Sigmoid colon (tissue), 7 donors: ENCODE results near the gene GPR17. TPM values are rescaled to one million over a fixed set of nuclear protein-coding genes. Genes with fewer than 3 reads are reported as not detected.

Source experiments
- DNase-seq: peaks from one replicate; pipeline ENCODE4 v3.0.0-alpha.2; 2019
- H3K27ac ChIP-seq, 4 donors: fragments of 200-600 bp; sonication (generic); one replicate each; pipeline ENCODE4 v1.5.1; 2016 to 2019; ENCODE audit warnings: mild to moderate bottlenecking in 1 of 4
- H3K27me3 ChIP-seq, 3 donors: fragments of 200-600 bp; sonication (generic); one replicate each; pipeline ENCODE4 v1.5.1; 2019; ENCODE audit warnings: mild to moderate bottlenecking in 1 of 3
- H3K36me3 ChIP-seq, 4 donors: fragments of 200-600 bp; sonication (generic); one replicate each; pipeline ENCODE4 v1.5.1; 2016 to 2019
- H3K4me1 ChIP-seq, 4 donors: fragments of 200-600 bp; sonication (generic); one replicate each; pipeline ENCODE4 v1.5.1; 2017 to 2019
- H3K4me3 ChIP-seq, 4 donors: fragments of 200-600 bp; sonication (generic); one replicate each; pipeline ENCODE4 v1.5.1; 2017 to 2019; ENCODE audit warnings: mild to moderate bottlenecking in 2 of 4, moderate library complexity in 1 of 4
- H3K9me3 ChIP-seq, 4 donors: fragments of 200-600 bp in 3 of 4; sonication (generic) in 3 of 4; one replicate each; pipeline versions ENCODE4 v1.5.1 to v1.6.1; 2013 to 2019
- EP300 ChIP-seq, 4 donors: sonication (generic); formaldehyde crosslinking; IDR thresholded peaks; one replicate each; pipeline ENCODE4 v1.6.1; 2017; ENCODE audit warnings: antibody characterized with exemption in 4 of 4
- POLR2A ChIP-seq, 2 donors: fragments of 450-650 bp; IDR thresholded peaks; one replicate each; pipeline ENCODE4 v1.6.1; 2016; ENCODE audit warnings: antibody characterized with exemption in 2 of 2, mild to moderate bottlenecking in 2 of 2, moderate library complexity in 2 of 2
- POLR2AphosphoS5 ChIP-seq, 4 donors: sonication (generic); formaldehyde crosslinking; IDR thresholded peaks; one replicate each; pipeline ENCODE4 v1.6.1; 2017; ENCODE audit warnings: antibody characterized with exemption in 4 of 4
- WGBS, 2 donors: extraction: QIAGEN DNeasy Blood & Tissue Kit; methylation state at CpG; one replicate each; pipeline ENCODE4 v1.1.7; 2013; 5-methylcytosine and 5-hydroxymethylcytosine counted together
- intact Hi-C: fragments of 100-400 bp; cut with DNase I; formaldehyde crosslinking; loops from one replicate; pipeline ENCODE4 v1.15.1; 2023
- polyA plus RNA-seq, 3 donors: library from polyadenylated mRNA; stranded (reverse); fragments of 200-250 nt; gene quantifications; one replicate each; pipeline ENCODE4 v1.2.3, GENCODE V29; 2013
- total RNA-seq, 4 donors: library from RNA; depleted of rRNA; stranded (reverse); fragments of >200 nt; gene quantifications; one replicate each; pipeline ENCODE4 v1.1.0, GENCODE V29; 2016
- TF ChIP-seq, protein P1 (sequence below), 4 experiments: fragments of 450-650 bp in 3 of 4; fragments of 200-600 bp in 1 of 4; IDR thresholded peaks; one replicate each; pipeline ENCODE4 v1.5.1; 2016 to 2019; ENCODE audit warnings: antibody characterized with exemption in 4 of 4, mild to moderate bottlenecking in 3 of 4, moderate library complexity in 2 of 4
- donor health status: healthy with polysubstance abuse.
- donor health status: Bipolar disorder and iron deficiency.
- donor health status: healthy.

The GPR17 gene
- total and polyA plus RNA-seq, 7 donors, result 0.36 to 1.4 (median 0.60) TPM; not detected in 2

DNA sequence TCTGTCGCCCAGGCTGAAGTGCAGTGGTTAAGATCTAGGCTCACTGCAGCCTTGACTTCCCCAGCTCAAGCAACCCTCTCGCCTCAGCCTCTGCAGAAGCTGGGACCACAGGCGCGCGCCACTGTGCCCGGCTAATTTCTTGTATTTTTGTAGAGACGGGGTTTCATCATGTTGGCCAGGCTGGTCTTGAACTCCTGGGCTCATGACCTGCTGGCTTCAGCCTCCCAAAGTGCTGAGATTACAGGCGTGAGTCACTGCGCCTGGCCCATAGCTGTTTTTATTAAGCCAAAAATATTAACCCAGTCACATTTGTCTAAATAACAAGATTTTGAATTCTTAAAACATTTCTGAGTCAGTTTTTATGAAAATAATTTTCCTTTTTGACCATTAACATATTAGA, 49.0 kb downstream of the GPR17 start:
- peaks cover 0 to 6% (median 0%) of the 10 kb centered on the region in 4 donors for H3K9me3 ChIP-seq
- H3K36me3 ChIP-seq, result no peaks in the 10 kb centered on the region
- H3K27ac ChIP-seq, result peak overlapping the region; percentile 59 to 83 (median 70)
- no peaks in the 10 kb centered on the region for H3K27me3 ChIP-seq
- H3K4me1 ChIP-seq, result peaks cover 0 to 13% (median 9%) of the 10 kb centered on the region in 4 donors
- 93 to 94% methylated on average over 9 of the region's 9 CpGs for WGBS, 2 donors
- TF ChIP-seq EP300 (IDR thresholded peaks at IDR 0.05), result no peak
- no peak for TF ChIP-seq POLR2AphosphoS5 (IDR thresholded peaks at IDR 0.05)
- no peak for TF ChIP-seq POLR2A (IDR thresholded peaks at IDR 0.05)
- intact Hi-C loops, result loop anchor here (5.0 kb wide), 1 partner anchor 48 kb away; the partner anchor contains the start of gene GPR17
- peak overlapping the region in 3 of 4 donors; percentile 37 to 53 (median 43) for H3K4me3 ChIP-seq
- DNase-seq, result no peak

DNA sequence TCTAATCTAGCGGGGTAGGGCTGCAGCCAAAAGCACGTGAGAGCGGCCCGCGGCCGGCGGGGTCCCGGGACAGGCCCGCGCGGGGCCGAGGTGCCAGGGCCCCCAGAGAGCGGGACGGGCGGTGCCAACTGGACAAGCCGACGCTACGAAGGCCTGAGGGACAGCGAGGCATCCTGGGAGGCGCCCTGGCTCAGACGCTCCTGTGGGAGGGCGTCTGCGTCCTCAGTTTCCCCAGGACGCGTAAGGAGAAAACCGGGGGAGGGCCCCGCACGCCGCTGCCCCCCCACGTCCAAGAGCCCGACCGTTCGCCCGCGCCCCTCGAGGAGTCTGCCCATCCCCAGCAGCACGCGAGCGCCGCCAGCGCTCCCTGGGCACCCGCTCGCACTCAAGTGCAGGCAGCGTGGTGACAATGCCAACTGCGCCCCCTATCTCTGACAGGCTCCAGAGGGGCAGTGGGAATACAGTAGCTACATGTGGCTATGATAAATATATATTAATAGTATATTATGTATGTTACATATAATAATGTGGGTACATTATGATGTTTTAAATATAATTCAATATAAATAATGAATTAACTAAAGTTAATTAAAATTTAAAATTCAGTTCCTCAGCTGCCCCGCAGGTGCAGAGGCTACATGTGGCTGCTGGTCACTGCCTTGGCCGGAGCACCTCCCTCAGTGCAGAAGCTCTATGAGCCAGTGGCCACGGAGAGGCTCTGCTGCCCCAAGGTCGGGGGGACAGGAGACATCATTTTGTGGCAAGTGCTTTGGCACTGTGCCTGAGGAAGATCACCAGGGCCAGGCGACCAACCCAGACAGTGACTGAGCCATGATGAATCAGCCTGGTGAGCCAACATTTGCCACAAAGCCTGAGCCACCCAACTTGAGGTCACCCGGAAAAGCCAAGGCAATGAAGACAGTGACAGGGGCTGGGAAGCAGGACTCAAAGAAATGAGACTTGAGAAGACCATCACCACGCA, 49.8 kb downstream of the GPR17 start:
- peaks cover 0 to 18% (median 12%) of the 10 kb centered on the region in 4 donors for H3K4me1 ChIP-seq
- peak overlapping the region; percentile 20 to 53 (median 40) for H3K4me3 ChIP-seq
- intact Hi-C loops, result loop anchor here (5.0 kb wide), 1 partner anchor 48 kb away; the partner anchor contains the start of gene GPR17
- TF ChIP-seq POLR2A (IDR thresholded peaks at IDR 0.05), result no peak
- TF ChIP-seq EP300 (IDR thresholded peaks at IDR 0.05), result no peak
- TF ChIP-seq POLR2AphosphoS5 (IDR thresholded peaks at IDR 0.05), result peak in 3 of 4 donors; percentile 32 to 51 (median 49)
- TF ChIP-seq, protein P1, sequence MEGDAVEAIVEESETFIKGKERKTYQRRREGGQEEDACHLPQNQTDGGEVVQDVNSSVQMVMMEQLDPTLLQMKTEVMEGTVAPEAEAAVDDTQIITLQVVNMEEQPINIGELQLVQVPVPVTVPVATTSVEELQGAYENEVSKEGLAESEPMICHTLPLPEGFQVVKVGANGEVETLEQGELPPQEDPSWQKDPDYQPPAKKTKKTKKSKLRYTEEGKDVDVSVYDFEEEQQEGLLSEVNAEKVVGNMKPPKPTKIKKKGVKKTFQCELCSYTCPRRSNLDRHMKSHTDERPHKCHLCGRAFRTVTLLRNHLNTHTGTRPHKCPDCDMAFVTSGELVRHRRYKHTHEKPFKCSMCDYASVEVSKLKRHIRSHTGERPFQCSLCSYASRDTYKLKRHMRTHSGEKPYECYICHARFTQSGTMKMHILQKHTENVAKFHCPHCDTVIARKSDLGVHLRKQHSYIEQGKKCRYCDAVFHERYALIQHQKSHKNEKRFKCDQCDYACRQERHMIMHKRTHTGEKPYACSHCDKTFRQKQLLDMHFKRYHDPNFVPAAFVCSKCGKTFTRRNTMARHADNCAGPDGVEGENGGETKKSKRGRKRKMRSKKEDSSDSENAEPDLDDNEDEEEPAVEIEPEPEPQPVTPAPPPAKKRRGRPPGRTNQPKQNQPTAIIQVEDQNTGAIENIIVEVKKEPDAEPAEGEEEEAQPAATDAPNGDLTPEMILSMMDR (IDR thresholded peaks at IDR 0.05), result peak; percentile 36 to 70 (median 48)
- H3K27me3 ChIP-seq, result no peaks in the 10 kb centered on the region
- 42 to 49% methylated on average over 52 of the region's 52 CpGs for WGBS, 2 donors
- peak overlapping the region; percentile 59 to 83 (median 70) for H3K27ac ChIP-seq
- peaks cover 0 to under 1% (median 0%) of the 10 kb centered on the region in 4 donors for H3K9me3 ChIP-seq
- H3K36me3 ChIP-seq, result no peaks in the 10 kb centered on the region
- DNase-seq, result peak; percentile 87

DNA sequence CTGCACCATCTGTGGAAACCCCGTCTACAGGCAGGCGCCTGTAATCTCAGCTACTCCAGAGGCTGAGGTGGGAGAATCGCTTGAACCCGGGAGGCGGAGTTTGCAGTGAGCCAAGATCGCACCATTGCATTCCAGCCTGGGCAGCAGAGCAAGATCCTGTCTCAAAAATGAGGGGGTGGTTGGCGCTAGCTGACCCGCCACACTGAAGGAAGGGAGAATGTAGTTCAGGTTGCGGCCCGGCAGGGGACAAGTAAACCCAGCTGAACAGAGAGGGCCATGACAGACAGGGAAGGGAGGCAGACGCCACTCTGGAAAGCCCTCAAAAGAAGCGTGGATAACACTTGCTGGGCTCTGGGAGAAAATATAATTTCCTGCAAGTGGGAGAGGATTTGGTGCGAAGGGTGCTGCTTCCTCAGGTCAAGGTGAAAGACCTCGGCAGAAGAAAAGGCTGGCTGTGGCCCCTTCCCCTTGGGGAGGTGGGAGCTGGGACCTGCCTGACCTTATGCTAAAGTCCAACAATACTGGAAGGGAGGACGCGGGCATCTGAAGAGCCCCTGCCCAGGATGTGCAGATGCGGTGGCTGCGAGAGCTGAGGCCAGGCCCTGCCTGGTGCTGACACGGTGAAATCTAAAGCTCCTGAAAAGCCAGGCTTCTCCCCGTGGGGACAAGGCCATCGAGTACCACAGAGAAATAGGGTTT, 51.7 kb downstream of the GPR17 start:
- DNase-seq, result no peak
- H3K9me3 ChIP-seq, result no peaks in the 10 kb centered on the region
- intact Hi-C loops, result loop anchor here (5.0 kb wide), 1 partner anchor 50 kb away; the partner anchor contains the start of gene GPR17
- no peak overlapping the region for H3K27ac ChIP-seq
- no peaks in the 10 kb centered on the region for H3K36me3 ChIP-seq
- TF ChIP-seq POLR2A (IDR thresholded peaks at IDR 0.05) (no peak), EP300 (IDR thresholded peaks at IDR 0.05) (no peak), POLR2AphosphoS5 (IDR thresholded peaks at IDR 0.05) (no peak)
- TF ChIP-seq, protein P1 (IDR thresholded peaks at IDR 0.05), result no peak
- WGBS, 2 donors, result 94 to 95% methylated on average over 21 of the region's 21 CpGs
- no peaks in the 10 kb centered on the region for H3K27me3 ChIP-seq
- H3K4me1 ChIP-seq, result peaks cover 0 to 25% (median 18%) of the 10 kb centered on the region in 4 donors
- H3K4me3 ChIP-seq, result no peak overlapping the region

DNA sequence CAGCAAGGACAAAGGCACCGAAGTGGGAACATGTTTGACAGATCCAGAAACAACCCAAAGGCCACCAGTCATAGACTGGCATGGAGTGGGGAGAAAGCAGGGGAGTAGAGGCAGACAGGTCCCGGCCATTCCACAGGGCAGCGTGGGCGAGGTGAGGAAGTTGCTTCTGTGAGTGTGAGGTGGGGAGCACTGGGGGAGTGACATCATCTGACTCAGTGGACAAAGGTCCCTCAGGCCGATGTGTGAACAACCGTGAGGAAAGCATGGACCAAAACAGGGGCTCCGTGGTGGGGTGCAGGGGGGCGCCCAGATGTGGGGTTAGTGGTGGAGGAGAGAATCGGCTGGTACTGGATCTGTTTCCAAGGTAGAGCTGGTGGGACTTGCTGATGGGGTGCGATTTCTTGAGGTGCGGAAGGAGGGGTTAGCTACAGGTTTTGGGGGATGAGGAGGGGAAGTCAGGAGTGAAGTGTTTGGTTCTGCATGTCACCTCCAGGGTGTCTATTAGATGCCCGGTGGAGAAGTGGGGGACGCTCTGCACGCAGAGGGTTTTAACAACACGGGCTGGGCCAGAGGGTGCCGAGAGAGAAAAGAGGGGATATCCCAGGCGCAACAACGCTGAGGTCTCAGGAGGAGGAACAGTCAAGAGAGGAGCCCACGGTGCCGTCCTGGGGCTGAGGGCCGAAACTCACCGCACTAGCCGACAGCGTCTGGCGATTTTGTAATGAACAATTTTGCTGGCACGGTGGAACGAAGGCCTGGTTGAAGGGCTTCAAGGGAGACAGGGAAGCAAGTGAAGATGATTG, 52.8 kb downstream of the GPR17 start:
- TF ChIP-seq, protein P1 (IDR thresholded peaks at IDR 0.05), result no peak
- no peak for TF ChIP-seq POLR2AphosphoS5 (IDR thresholded peaks at IDR 0.05)

More for the DNA sequence above, 52.8 kb downstream of the GPR17 start:
- WGBS, 2 donors, result 96% methylated on average over 27 of the region's 27 CpGs
- Histone ChIP-seq H3K4me3 (no peak overlapping the region), H3K36me3 (no peaks in the 10 kb centered on the region), H3K27me3 (no peaks in the 10 kb centered on the region), H3K9me3 (no peaks in the 10 kb centered on the region), H3K27ac (no peak overlapping the region), H3K4me1 (peaks cover 0 to 36% (median 29%) of the 10 kb centered on the region in 4 donors)
- intact Hi-C loops, result loop anchor here (5.0 kb wide), 1 partner anchor 51 kb away; the partner anchor contains the start of gene GPR17
- DNase-seq, result no peak
